ENCODE results near the gene BMP5.
"Not testable (repeated sequence)": the region's sequence is repeated elsewhere in the genome, so short reads cannot be mapped to it uniquely, and the experiment has no call there.

The BMP5 gene

GRCh38 chr6:55875400-55875799 is at the start of gene BMP5:
TSS of gene BMP5 (minus strand) at chr6:55875590. CDS start at chr6:55874865, 725 bp downstream.
- DNase-seq: no peak

DNA sequence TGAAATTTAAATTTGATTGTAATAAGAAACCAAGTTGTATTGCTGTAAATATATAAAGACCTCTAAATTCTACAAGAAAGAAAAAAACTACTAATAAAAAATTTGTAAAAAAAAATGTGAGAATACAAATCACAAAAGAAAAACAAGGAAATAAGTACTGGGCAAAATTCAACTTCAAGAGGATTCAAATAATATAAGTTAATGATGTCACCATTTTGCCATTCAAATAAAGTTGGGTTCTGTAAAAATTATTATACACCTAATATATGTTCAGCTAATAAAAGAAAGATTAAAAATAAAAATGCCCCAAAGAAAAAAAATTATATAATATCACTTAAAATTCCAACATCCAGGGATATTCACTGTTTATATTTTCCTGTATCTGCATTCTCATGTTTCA is 47.0 kb upstream of the BMP5 start:
- DNase-seq: no peak

DNA sequence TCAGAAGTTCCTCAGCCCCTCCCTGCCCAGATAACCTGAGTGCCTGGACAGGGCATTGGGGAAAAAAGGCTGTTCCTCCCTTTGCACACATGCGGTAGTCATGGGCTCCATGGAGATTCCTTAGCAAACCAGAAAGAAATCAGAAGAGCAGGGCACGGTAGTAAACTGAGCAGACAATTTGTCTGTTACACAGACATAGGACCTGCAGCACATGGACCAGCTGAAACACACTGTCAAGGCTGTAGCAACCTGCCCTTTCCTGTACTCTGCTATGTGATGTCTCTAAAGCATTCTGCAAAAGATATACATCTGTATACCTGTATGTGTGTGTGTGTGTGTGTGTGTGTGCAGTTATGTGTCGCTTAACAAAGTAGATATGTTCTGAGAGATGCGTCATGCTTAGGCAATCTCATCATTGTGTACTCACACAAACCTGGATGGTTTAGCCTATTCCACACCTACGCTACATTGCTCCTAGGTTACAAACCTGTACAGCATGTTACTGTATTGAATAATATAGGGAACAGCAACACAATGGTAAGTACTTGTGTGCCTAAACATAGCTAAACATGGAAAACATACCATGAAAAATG is 44.4 kb upstream of the BMP5 start:
- DNase-seq: no peak

- DNase-seq: no peak
Measured at GRCh38 chr6:55918639-55919038, 43.2 kb upstream of the BMP5 start.

GRCh38 chr6:55917751-55918415 is 42.5 kb upstream of the BMP5 start:
- no peak for DNase-seq

DNA sequence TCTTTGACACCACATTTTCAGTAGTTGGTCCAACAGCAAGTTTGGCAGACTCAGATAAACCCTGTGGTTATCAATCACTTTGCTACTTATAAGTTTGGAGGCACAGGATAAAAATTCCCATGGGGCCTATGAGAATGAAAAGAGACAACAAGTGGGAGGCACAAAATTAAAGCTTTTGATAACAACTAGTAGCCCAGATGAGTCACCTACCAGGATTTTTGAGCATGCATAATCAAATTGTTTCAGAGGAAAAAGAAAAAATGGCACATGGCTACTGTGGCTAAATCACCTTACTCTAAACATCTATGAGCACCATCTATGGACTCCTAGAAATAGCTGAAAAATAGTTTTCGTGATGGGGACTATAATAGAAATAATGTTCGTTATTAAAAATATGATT is 40.8 kb upstream of the BMP5 start:
- no peak for DNase-seq

GRCh38 chr6:55913228-55914195 is 38.1 kb upstream of the BMP5 start:
- no peak for DNase-seq

GRCh38 chr6:55910466-55910865 is 35.1 kb upstream of the BMP5 start:
- DNase-seq: not testable (repeated sequence)

DNA sequence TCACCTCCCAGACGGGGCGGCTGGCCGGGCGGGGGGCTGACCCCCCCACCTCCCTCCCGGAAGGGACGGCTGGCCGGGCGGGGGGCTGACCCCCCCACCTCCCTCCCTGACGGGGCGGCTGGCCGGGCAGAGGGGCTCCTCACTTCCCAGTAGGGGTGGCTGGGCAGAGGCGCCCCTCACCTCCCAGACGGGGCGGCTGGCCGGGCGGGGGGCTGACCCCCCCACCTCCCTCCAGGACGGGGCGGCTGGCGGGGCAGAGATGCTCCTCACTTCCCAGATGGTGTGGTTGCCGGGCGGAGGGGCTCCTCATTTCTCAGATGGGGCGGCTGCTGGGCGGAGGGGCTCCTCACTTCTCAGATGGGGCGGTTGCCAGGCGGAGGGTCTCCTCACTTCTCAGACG is 34.5 kb upstream of the BMP5 start:
- DNase-seq: not testable (repeated sequence)

GRCh38 chr6:55902796-55903195 is 27.4 kb upstream of the BMP5 start:
- no peak for DNase-seq

DNA sequence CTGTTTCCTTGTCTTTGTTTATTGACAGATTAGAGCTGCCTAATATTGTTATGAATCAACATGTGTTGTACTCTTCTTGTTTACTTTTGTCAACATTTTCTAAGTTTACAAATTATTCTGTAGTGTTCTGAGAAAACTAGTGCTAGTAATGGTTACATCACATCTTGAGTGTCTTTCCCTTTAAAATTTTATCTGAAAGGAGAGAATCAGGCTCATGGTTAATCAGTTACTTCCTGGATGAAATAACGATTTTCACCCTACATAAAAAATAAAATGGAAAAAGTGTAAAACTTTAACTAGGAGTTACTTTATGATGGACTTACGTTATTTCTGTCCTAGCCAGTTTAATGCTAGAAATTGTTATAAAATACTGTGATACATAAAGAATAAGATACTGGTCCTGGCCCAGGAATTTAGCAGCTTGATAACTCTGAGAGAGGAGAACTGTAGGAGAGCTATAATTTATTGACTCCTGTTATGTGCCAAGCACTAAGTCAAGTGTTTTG is 26.4 kb upstream of the BMP5 start:
- no peak for DNase-seq

- no peak for DNase-seq
Measured at GRCh38 chr6:55898342-55898741, 23.0 kb upstream of the BMP5 start.

GRCh38 chr6:55897346-55897745 is 22.0 kb upstream of the BMP5 start:
- DNase-seq: no peak

DNA sequence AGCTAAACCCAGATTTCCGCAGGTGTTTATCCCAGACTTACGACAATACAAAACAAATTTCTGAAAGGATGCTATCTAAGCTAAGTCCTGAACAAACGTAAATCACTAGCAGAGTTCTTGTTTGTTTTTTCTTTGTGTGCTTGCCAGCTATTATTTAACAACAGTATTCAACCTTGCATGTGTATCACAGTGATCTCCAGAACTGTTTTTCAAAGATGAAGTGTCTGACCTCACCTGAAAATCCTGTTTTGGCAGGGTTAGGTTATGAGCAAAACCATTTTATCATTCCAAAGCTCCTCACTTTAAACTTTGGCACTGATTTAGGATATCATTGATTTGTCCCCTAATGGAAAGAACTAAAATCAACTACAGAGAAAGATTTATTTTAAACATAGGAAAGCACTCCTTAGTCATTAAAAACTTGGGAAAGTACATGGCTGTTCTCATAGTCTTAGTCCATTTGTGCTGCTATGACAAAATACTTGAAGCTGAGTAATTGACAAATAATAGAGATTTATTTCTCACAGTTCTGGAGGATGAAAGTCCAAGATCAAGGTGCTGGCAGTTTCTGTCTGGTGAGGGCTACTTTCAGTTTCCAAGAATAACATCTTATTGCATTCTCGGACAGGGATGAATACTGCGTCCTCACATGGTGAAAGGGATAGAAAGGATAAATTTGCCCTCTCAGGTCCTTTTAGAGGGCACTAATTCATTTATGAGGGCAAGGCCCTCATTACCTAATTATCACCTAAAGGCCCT is 20.8 kb upstream of the BMP5 start:
- DNase-seq: no peak

DNA sequence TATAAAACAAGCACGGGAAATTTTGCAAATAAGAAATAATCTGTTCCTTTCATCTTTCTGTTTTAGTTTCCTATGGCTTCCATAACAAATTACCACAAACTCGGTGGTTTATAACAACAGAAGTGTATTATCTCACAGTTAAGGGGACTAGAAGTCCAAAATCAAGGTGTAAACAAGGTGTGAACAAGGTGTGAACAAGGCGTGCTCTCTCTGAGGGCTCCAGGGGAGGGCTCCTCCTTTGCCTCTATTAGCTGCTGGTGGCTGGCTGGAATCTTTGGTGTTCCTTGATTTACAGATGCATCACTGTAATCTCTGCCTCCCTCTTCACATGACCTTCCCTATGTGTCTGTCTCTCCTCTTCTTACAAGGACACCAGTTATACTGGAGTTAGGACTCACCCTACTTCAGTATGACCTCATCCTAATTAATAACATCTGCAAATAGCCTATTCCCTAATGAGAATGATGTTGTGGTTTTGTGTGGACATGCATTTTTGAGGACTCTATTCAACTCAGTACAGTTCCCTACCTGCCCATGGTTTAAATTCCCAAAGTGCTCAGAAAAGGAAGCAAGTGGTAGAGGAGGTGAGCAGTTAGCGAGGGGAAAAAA is 17.5 kb upstream of the BMP5 start:
- DNase-seq: no peak

DNA sequence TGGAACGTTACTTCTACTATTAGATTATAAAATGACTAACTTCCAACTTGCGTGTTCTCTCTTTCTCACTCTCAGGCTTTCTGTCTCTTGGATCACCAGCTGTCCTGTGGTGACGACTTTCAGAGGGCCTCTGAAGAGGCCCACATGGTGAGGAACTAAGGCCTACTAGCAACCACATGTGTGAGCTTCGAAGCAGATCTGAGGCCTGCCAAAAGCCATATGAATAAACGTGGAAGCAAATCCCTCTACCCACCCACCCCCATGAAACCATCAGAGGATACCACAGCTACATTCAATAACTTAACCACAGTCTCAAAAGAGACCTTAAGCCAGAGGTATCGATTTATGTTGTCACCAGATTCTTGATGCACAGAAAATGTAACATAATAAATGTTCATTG is 13.5 kb upstream of the BMP5 start:
- no peak for DNase-seq

DNA sequence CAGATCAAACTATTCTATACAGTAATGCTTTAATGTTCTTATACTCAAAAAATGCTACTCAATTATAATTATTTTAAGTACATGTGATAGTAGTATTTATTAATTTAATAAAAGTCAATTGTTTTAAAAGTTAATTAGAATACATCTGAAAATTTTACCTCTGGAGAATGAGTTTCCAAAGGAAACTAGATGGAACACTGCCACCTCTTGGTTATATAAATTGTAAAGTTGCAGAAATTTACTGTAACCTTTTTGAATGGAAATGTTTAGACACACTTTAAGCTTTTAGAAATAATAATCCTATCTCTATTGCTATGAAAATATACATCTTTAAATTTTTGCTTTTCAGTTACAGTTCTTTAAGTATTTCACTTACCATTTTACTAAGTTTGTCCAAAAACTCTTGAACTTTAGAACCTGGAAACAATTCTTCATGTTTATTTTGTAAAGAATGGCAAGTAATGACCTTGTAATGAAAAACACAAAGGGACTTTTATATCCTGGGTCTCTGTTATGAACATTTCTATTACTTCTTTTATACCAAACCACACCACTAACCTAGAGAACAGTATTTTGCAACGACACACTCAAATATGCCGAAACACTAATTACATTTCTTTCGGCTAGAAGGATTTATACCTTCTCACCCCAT is 10.9 kb upstream of the BMP5 start:
- DNase-seq: no peak

- no peak for DNase-seq
Measured at GRCh38 chr6:55882718-55883569, 7.6 kb upstream of the BMP5 start.

GRCh38 chr6:55877283-55877682 is 1.9 kb upstream of the BMP5 start:
- no peak for DNase-seq

DNA sequence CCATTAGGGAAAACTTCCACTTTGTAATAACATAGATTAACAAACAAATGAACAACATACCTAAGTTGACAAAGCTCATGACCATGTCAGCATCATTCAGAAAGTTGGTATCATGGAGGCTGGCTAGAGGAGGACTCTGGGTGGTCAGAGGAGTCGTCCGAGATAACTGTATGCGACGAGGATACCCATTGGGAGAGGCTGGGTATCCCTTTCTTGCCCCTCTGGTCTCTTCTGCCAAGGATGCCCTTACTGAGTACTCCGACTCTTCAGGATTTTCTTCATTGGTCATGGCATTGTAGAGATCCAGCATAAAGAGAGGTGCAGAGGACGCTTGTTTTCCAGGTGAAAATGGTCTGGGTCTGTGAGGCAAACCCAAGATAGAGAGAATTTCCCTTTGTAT is 1.1 kb downstream of the BMP5 start:
- no peak for DNase-seq

DNA sequence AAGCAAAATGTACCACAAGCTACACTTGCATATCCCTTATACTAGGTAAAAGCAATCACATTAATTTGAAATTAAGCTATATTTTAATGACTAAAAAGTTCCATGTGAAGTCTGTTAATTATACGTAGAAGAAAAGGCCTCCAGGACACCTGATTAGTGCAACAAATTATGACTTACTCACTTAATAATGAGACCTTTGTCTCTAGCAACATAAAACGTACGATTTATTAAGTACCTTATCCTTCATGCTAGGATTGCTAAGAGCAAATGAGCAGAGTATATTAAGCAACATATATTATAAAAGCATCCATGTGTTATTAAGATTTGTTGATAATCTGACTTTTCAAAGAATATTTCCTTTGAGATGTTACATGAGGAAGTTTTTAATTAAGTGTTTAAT is 2.5 kb downstream of the BMP5 start:
- DNase-seq: no peak
